ENCODE results near the gene CYP24A1.
"Not testable (repeated sequence)": the region's sequence is repeated elsewhere in the genome, so short reads cannot be mapped to it uniquely, and the experiment has no call there.

CYP24A1 gene

GRCh38 chr20:54126328-54126727 is 47.5 kb downstream of the CYP24A1 start:
- H3K4me3 ChIP-seq (ENCODE audit: insufficient read depth, low read depth, low read length); H3K36me3 ChIP-seq (ENCODE audit: control insufficient read depth, insufficient read depth, low read length); H3K4me1 ChIP-seq (ENCODE audit: control insufficient read depth, insufficient read depth, low read length); H3K27ac ChIP-seq (ENCODE audit: insufficient read depth, low read depth, low read length, poor library complexity, severe bottlenecking); H3K9me3 ChIP-seq (ENCODE audit: control insufficient read depth, low read length); H3K27me3 ChIP-seq (ENCODE audit: control insufficient read depth, insufficient read depth, low read length, poor library complexity, severe bottlenecking): not testable (repeated sequence)
- WGBS, 2 experiments: 92 to 96% methylated on average over 12 of the region's 12 CpGs

GRCh38 chr20:54123587-54124180 is 50.1 kb downstream of the CYP24A1 start:
- H3K27me3 ChIP-seq (ENCODE audit: control insufficient read depth, insufficient read depth, low read length, poor library complexity, severe bottlenecking): no peaks in the 10 kb centered on the region
- H3K36me3 ChIP-seq (ENCODE audit: control insufficient read depth, insufficient read depth, low read length): no peaks in the 10 kb centered on the region
- H3K4me1 ChIP-seq (ENCODE audit: control insufficient read depth, insufficient read depth, low read length): no peaks in the 10 kb centered on the region
- WGBS, 2 experiments: 65% methylated on average over 11 of the region's 11 CpGs
- no peaks in the 10 kb centered on the region for H3K9me3 ChIP-seq (ENCODE audit: control insufficient read depth, low read length)
- H3K27ac ChIP-seq (ENCODE audit: insufficient read depth, low read depth, low read length, poor library complexity, severe bottlenecking): no peak overlapping the region
- no peak overlapping the region for H3K4me3 ChIP-seq (ENCODE audit: insufficient read depth, low read depth, low read length)

GRCh38 chr20:54122681-54123586 is 50.9 kb downstream of the CYP24A1 start:
- no peaks in the 10 kb centered on the region for H3K4me1 ChIP-seq (ENCODE audit: control insufficient read depth, insufficient read depth, low read length)
- 89 to 92% methylated on average over 10 of the region's 10 CpGs for WGBS, 2 experiments
- no peaks in the 10 kb centered on the region for H3K27me3 ChIP-seq (ENCODE audit: control insufficient read depth, insufficient read depth, low read length, poor library complexity, severe bottlenecking)
- no peaks in the 10 kb centered on the region for H3K9me3 ChIP-seq (ENCODE audit: control insufficient read depth, low read length)
- H3K4me3 ChIP-seq (ENCODE audit: insufficient read depth, low read depth, low read length): no peak overlapping the region
- no peak overlapping the region for H3K27ac ChIP-seq (ENCODE audit: insufficient read depth, low read depth, low read length, poor library complexity, severe bottlenecking)
- H3K36me3 ChIP-seq (ENCODE audit: control insufficient read depth, insufficient read depth, low read length): no peaks in the 10 kb centered on the region

- 90 to 91% methylated on average over 1 of the region's 1 CpG for WGBS, 2 experiments
- no peak overlapping the region for H3K27ac ChIP-seq (ENCODE audit: insufficient read depth, low read depth, low read length, poor library complexity, severe bottlenecking)
Measured at GRCh38 chr20:54122189-54122588, 51.6 kb downstream of the CYP24A1 start.

GRCh38 chr20:54119744-54120143 is 54.0 kb downstream of the CYP24A1 start:
- no peaks in the 10 kb centered on the region for H3K4me1 ChIP-seq (ENCODE audit: control insufficient read depth, insufficient read depth, low read length)
- H3K4me3 ChIP-seq (ENCODE audit: insufficient read depth, low read depth, low read length): no peak overlapping the region
- H3K9me3 ChIP-seq (ENCODE audit: control insufficient read depth, low read length): no peaks in the 10 kb centered on the region
- WGBS, 2 experiments: 84 to 98% methylated on average over 2 of the region's 2 CpGs
- no peaks in the 10 kb centered on the region for H3K27me3 ChIP-seq (ENCODE audit: control insufficient read depth, insufficient read depth, low read length, poor library complexity, severe bottlenecking)
- no peaks in the 10 kb centered on the region for H3K36me3 ChIP-seq (ENCODE audit: control insufficient read depth, insufficient read depth, low read length)
- H3K27ac ChIP-seq (ENCODE audit: insufficient read depth, low read depth, low read length, poor library complexity, severe bottlenecking): no peak overlapping the region

More at GRCh38 chr20:54122189-54122588, 51.6 kb downstream of the CYP24A1 start:
- no peaks in the 10 kb centered on the region for H3K4me1 ChIP-seq (ENCODE audit: control insufficient read depth, insufficient read depth, low read length)
- H3K27me3 ChIP-seq (ENCODE audit: control insufficient read depth, insufficient read depth, low read length, poor library complexity, severe bottlenecking): no peaks in the 10 kb centered on the region
- H3K36me3 ChIP-seq (ENCODE audit: control insufficient read depth, insufficient read depth, low read length): no peaks in the 10 kb centered on the region
- no peaks in the 10 kb centered on the region for H3K9me3 ChIP-seq (ENCODE audit: control insufficient read depth, low read length)
- H3K4me3 ChIP-seq (ENCODE audit: insufficient read depth, low read depth, low read length): no peak overlapping the region

- H3K9me3 ChIP-seq (ENCODE audit: control insufficient read depth, low read length): no peaks in the 10 kb centered on the region
- H3K4me1 ChIP-seq (ENCODE audit: control insufficient read depth, insufficient read depth, low read length): no peaks in the 10 kb centered on the region
- no peaks in the 10 kb centered on the region for H3K27me3 ChIP-seq (ENCODE audit: control insufficient read depth, insufficient read depth, low read length, poor library complexity, severe bottlenecking)
- H3K36me3 ChIP-seq (ENCODE audit: control insufficient read depth, insufficient read depth, low read length): no peaks in the 10 kb centered on the region
- no peak overlapping the region for H3K4me3 ChIP-seq (ENCODE audit: insufficient read depth, low read depth, low read length)
- WGBS, 2 experiments: 79 to 84% methylated on average over 6 to 9 of the region's 9 CpGs
- H3K27ac ChIP-seq (ENCODE audit: insufficient read depth, low read depth, low read length, poor library complexity, severe bottlenecking): no peak overlapping the region
Measured at GRCh38 chr20:54118220-54119001, 55.4 kb downstream of the CYP24A1 start.

GRCh38 chr20:54116550-54117235 is 57.1 kb downstream of the CYP24A1 start:
- H3K4me3 ChIP-seq (ENCODE audit: insufficient read depth, low read depth, low read length): no peak overlapping the region
- H3K9me3 ChIP-seq (ENCODE audit: control insufficient read depth, low read length): no peaks in the 10 kb centered on the region
- H3K27me3 ChIP-seq (ENCODE audit: control insufficient read depth, insufficient read depth, low read length, poor library complexity, severe bottlenecking): no peaks in the 10 kb centered on the region
- no peaks in the 10 kb centered on the region for H3K4me1 ChIP-seq (ENCODE audit: control insufficient read depth, insufficient read depth, low read length)
- 89 to 93% methylated on average over 4 of the region's 4 CpGs for WGBS, 2 experiments
- no peak overlapping the region for H3K27ac ChIP-seq (ENCODE audit: insufficient read depth, low read depth, low read length, poor library complexity, severe bottlenecking)
- no peaks in the 10 kb centered on the region for H3K36me3 ChIP-seq (ENCODE audit: control insufficient read depth, insufficient read depth, low read length)

- Histone ChIP-seq H3K4me1 (ENCODE audit: control insufficient read depth, insufficient read depth, low read length) (no peaks in the 10 kb centered on the region), H3K27ac (ENCODE audit: insufficient read depth, low read depth, low read length, poor library complexity, severe bottlenecking) (no peak overlapping the region), H3K4me3 (ENCODE audit: insufficient read depth, low read depth, low read length) (no peak overlapping the region), H3K36me3 (ENCODE audit: control insufficient read depth, insufficient read depth, low read length) (no peaks in the 10 kb centered on the region), H3K9me3 (ENCODE audit: control insufficient read depth, low read length) (no peaks in the 10 kb centered on the region), H3K27me3 (ENCODE audit: control insufficient read depth, insufficient read depth, low read length, poor library complexity, severe bottlenecking) (no peaks in the 10 kb centered on the region)
- WGBS, 2 experiments: 93% methylated on average over 15 of the region's 15 CpGs
Measured at GRCh38 chr20:54115172-54115854, 58.5 kb downstream of the CYP24A1 start.

- WGBS, 2 experiments: 81 to 88% methylated on average over 2 of the region's 2 CpGs
- no peaks in the 10 kb centered on the region for H3K36me3 ChIP-seq (ENCODE audit: control insufficient read depth, insufficient read depth, low read length)
- no peak overlapping the region for H3K27ac ChIP-seq (ENCODE audit: insufficient read depth, low read depth, low read length, poor library complexity, severe bottlenecking)
- no peak overlapping the region for H3K4me3 ChIP-seq (ENCODE audit: insufficient read depth, low read depth, low read length)
- H3K4me1 ChIP-seq (ENCODE audit: control insufficient read depth, insufficient read depth, low read length): no peaks in the 10 kb centered on the region
- H3K27me3 ChIP-seq (ENCODE audit: control insufficient read depth, insufficient read depth, low read length, poor library complexity, severe bottlenecking): no peaks in the 10 kb centered on the region
- H3K9me3 ChIP-seq (ENCODE audit: control insufficient read depth, low read length): no peaks in the 10 kb centered on the region
Measured at GRCh38 chr20:54114109-54114508, 59.7 kb downstream of the CYP24A1 start.
